NCI-H82 treated with DMSO at 0.1 percent for 48 hours (cell line): ENCODE data around the gene SVIL.
"Not testable (repeated sequence)": the region's sequence is repeated elsewhere in the genome, so short reads cannot be mapped to it uniquely, and the experiment has no call there.

ENCODE experiments used
- DNase-seq: peaks from one replicate; lab custom pipeline; 2025; ENCODE audit not compliant: unreplicated experiment; lab: John Stamatoyannopoulos, UW

Gene SVIL

GRCh38 chr10:29492774-29493173 lies 142.0 kb downstream of the SVIL start:
- no peak for DNase-seq

GRCh38 chr10:29491918-29492317 lies 142.9 kb downstream of the SVIL start:
- no peak for DNase-seq

DNA sequence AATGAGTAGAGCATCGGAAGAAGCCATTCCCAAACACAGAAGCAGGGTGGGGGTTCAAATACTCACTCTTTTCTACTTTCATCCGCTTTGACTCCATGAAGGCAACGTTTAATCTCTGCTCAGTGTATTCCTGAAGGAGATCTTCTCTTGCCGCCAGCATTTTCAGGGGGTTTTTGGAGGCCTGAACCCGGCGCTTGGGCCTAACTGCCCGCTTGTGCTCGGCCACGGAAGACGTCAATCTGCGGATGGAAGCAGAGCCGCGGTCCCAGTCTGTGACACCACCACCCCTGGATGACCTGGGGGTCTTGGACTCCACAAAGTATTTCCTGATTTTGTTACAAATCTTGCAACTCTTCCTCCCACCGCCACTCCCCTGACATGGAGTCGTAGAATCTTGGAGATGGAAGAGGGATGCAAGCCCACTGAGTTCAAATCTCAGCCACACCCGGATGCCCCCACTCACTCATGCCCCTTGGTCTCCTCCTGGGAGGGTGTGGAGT lies 143.9 kb downstream of the SVIL start:
- DNase-seq = not testable (repeated sequence)

GRCh38 chr10:29488471-29488870 lies 146.3 kb downstream of the SVIL start:
- not testable (repeated sequence) for DNase-seq

DNA sequence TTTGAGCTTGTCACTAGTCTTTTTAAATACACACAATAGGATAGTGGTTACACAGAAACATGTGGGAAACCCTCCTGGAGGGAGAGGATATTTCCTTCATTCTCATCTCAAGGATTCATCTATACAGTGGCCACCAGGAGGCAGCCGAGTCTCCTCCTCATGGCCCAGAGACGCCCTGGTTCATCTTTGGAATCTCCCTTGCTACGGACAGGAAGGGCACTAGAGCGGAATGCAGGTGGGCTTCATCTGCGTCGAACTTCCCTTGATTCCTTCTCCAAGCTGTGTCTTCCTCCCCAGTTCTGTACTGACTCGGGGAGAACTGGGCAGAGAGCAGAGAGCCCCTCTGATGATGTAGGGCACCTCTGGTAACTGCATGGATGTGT lies 146.9 kb downstream of the SVIL start:
- DNase-seq = not testable (repeated sequence)

DNA sequence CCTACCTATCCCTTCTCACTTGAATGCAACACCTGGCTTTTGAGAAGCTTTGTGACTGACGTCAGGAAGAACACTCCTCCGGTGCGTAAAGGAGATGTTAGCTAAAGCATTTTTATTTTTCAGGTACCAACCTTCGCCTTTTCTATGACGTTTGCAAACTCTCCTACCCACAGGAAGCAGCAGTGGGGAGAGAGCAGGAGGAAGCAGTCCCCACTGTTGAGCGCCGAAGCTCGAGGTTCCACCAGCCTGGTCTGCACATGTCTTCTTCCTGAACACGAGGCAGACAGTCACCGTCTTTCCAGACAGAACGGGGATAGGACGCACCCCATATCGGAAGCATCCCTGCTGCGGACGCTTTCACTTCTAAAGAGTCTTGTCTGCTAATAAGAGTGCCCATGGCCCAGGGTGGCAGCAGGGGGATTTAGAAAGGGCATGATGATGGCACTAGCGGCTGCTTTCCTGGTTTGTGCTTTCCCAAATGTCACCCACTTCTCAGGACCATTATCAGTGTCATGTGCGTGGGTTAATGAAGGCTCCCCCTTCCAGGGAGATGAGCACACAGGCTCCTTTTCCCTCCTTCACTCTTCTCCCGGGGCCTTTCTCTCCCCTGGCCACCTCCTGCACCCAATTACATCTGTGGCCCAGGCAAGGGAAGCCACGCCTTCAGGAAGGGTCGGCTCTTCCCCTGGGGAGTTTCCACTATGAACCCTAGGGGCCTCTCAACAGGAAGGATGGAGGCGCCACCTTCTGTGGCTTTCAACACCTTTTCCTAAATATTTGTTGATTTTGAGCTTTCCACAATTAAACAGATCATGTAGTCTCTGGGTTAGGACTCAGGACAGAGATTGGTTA lies 147.5 kb downstream of the SVIL start:
- DNase-seq = not testable (repeated sequence)

DNA sequence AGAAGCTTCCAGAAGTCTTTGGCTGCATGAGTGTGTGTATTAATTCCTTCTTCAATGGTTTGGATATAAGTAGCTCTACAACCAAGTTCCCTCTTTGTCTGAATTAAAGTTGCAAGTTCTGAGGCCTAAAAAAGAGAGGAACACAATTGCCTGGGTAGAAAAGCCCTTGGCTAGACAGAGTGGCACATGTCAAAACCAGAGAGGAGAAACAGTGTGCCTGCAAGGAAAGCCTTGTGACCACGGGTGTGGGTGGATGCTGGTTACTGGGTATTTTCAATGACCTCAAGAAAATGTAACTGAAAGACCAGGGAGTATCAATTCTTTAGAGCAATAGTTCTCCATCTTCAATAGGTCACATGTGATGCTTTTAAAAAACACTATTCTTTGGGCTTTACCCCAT lies 148.3 kb downstream of the SVIL start:
- DNase-seq = no peak

- DNase-seq = not testable (repeated sequence)
Measured at GRCh38 chr10:29484677-29485076, 150.1 kb downstream of the SVIL start.

DNA sequence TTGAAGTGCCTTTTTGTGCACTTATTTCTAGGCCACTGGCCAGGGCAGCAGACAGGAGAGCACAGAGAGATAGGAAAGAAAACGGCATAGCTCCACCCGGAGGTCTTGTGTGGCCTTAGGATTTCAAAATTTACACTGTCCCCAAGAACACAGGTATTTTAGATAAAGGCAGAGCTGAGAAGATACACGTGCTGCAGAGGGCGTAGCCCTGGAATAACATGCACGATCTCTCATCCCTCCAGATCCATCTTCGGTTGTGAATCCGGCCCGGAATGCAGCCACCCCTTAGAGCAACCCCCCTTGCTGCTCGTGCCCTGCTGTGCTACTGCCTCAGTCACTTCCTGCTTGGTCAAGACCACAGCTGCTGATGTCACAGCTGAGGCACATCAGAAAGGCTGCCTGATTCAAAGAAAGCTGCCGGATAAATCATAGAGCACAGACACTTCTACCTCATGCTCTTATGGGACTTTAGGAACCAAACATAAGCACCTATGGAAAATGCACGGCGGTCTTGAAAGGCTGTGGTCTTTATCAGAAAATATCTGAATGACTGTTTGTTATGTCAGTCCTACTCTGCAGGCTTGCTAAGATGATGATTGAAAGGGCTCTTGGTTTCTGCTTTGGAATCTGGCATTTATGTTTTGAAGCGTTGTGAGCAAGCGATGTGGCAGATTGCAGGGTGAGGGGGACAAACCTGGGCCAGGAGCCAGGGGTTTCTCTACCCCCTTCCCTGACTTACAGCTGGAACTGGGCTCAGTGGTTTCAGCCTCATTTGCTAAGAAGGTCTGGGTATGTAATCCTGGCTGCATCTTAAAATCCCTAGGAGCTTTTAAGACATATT lies 152.0 kb downstream of the SVIL start:
- DNase-seq = peak; percentile 17

GRCh38 chr10:29481906-29482440 lies 152.8 kb downstream of the SVIL start:
- DNase-seq = no peak

GRCh38 chr10:29479981-29480954 lies 154.5 kb downstream of the SVIL start:
- no peak for DNase-seq

DNA sequence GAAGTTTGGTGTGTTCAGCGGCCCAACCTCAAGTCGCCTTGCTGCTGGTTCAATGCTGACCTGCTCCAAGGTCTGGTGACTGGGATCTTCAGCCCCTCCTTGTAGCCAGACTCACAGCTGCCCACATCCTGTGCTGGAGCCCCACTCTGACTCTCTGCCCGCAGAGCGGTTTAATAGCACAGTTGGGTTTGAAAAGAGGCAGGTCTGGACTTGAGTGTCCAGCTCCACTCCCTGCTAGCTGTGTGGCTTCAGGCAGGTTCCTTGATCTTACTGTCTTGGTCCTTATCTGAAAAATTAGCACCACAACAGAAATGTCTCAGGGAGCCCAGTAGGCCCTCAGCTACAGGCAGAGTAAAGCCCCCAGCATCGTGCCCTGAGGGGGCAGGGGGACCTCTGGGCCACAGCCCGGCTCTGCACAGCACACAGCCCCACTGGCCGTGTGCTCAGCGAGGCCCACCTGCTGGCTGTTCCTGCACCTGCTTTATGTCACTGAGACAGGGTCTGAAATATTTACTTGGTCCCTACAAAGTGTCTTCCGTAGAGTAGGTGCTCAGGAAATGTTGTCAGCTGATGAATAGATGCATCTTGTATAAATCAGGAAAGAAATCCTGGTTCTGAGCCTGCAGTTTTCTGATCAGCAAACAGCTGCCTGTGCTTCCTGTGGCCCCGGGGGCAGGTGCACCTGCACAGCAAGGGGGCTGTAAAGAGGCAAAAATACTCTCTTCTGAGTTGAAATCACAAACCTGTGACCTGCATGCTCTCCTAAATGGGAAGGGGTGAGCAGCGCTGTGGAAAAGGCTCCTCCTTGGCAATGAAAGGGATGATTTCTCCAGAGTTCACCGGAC lies 155.5 kb downstream of the SVIL start:
- DNase-seq = no peak

DNA sequence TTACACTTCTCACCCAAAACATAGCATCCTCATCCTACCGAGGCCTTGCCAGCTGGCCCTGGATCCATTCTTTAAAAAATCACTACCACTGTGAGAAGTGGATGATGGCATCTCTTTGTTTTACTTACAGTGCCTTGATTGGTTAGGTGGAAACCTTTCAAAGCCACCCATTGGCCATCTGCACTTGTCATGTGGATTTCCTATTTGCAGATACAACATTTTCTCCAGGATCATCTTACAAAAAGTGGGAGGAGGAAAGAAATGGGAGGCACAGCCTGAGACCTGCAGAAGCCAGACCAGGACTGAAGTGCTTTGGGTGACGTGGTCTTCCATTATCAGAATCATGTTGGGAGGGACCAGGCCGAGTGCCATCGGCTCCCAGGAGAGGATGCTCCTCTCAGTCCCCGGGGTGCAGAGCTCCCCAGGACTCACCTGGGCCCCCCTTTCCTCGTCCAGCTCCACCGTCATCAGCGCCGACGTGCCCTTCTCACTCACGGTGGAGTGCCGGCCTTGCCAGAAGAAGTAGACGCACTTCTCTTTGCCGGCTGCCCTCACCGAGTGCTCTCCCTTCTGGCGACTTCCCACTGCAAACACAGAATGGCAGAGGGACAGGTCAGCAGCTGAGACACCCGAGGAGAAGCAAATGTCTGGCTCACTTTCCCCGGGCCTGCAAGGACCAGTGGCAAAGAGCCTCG lies 161.2 kb downstream of the SVIL start:
- no peak for DNase-seq

DNA sequence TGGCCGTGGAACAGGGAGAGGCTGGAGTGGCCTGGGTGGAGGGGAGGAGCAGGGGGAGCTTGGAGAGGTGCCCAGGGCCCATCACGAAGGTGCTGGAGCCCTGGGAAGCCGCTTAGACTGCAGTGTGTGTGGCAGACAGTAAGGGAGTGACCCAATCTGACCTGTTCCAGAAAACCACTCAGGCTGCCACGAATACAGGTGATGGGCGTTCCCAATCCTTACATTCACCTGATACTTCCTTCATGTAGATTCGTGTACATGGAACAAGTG lies 161.7 kb downstream of the SVIL start:
- DNase-seq = no peak

DNA sequence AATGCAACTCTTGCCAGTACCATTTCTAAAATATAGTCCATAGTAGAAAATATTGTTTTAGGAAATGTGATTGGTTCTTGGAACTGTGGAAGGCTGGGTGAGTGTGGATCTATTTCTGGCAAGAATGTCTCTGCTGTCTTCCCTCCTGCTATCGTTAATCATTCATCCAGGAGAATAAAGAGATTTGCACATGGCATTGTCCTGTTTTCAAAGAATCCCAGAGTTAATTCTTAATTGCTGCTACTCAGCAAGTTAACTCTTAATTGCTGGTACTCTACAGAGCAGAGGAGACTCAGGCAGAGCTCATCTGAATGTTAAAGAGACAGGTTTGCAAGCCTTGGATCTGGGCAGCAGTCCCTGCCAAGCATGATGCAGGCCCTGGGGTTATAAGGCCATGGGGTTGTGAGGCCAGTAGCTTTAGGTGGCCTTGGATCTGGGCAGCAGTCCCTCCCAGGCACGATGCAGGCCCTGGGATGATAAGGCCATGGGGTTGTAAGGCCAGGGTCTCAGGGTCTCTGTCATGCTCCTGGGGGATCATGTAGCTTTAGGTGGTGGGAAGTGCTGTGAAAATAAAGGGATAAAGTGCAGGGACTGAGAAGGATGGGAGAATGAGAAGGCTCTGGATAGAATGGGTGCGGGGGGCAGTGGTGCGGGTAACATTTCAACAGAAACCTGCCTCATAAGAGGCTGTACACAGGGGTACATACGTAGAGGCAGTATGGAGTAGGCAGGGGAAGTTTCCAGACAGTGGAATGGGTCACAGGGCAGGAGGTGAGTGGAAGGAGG lies 162.3 kb downstream of the SVIL start:
- DNase-seq = no peak

DNA sequence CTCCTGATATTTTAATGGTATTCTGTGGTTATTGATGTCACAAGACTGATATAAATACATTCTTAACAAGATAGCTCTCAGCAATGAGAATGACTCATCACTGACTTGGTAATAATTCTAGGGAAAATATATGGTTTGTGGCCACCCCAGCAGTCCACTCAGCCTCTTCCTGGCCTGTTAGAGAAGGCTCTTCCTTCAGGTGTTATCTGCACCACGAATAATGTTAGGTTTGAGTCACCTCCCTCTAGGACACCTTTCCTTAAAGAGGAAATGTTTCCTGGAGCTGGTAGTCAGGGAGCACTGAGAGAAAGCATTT lies 163.3 kb downstream of the SVIL start:
- no peak for DNase-seq

DNA sequence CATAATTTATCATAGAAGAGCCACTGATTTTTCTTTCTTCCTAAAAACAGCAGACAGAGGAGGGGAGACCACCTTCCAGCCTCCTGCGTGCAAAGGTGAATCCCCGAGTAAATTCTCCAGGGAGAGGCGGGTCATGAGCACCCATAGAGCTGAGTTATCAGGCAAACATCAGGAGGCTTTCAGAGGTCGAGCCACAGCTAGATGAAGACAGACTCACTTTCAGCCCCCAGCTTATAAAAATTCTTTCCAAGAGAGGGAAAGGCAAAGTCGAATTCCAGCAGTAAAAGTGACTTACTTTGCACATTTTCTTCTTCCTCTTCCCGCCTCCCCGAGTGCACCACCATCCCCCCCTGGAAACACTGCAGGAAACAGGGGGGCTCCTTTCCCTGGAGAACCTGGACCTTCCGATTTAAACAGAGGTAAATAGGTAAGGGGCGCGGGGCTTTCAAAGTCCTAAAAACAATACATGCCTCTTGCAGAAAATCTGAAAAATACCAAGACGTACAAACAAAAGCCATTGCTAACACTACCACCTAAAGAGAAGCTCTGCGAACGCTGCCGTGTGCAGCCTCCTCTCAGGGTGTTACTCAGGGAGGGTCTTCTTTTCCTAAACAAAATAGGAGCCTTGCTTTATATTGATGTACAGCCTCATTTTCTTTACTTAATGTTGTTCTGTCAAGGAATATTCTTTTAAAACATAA lies 163.8 kb downstream of the SVIL start:
- no peak for DNase-seq

DNA sequence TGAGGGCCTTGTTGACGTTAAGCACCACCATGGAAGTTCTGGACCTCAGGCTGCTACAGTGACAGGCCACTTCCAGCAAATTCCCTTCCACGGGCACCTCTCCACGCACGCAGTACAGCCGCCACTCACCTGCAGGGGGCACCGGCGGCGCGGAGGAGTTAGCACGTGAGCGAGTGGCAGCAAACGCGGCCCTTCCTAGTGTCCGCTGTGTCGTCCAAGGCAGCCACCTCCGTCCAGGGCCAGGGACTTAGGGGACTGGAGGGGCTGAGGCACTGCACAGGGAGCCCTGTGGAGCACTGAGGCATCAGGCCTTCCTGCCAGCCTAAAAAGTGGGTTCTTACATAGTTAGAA lies 164.4 kb downstream of the SVIL start:
- DNase-seq = no peak
